ENCODE data around the gene ELP5.

DNA sequence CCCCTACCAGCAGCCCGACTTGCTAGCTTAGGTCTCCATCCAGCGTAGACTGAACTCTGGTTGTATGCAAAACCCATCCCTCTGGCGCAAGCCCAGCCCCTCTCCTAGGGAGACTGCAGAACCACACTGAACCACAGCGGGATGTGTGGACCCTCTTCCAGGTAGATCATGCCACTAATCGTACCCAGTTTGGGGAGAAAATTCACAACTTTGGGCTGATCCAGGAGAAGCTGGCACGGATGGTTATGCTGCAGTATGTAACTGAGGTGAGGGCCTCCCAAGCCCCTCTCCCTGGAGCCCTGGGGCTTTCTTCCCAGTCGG lies 29.1 kb upstream of the ELP5 start:
- TF ChIP-seq, protein P1, sequence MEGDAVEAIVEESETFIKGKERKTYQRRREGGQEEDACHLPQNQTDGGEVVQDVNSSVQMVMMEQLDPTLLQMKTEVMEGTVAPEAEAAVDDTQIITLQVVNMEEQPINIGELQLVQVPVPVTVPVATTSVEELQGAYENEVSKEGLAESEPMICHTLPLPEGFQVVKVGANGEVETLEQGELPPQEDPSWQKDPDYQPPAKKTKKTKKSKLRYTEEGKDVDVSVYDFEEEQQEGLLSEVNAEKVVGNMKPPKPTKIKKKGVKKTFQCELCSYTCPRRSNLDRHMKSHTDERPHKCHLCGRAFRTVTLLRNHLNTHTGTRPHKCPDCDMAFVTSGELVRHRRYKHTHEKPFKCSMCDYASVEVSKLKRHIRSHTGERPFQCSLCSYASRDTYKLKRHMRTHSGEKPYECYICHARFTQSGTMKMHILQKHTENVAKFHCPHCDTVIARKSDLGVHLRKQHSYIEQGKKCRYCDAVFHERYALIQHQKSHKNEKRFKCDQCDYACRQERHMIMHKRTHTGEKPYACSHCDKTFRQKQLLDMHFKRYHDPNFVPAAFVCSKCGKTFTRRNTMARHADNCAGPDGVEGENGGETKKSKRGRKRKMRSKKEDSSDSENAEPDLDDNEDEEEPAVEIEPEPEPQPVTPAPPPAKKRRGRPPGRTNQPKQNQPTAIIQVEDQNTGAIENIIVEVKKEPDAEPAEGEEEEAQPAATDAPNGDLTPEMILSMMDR (IDR thresholded peaks at IDR 0.05) = no peak
- TF ChIP-seq EP300 (IDR thresholded peaks at IDR 0.05) (no peak), POLR2AphosphoS5 (IDR thresholded peaks at IDR 0.05) (no peak)
